ENCODE results near the gene SMYD3.

SMYD3 gene

GRCh38 chr1:246281639-246282038, 225.4 kb downstream of the SMYD3 start:
- Histone ChIP-seq H3K4me3 (ENCODE audit: insufficient read depth in 1 of 2, low read depth in 1 of 2, low read length in 2 of 2) (no peak overlapping the region), H3K4me2 (ENCODE audit: low read length, poor library complexity, severe bottlenecking) (no peak overlapping the region), H3K27ac (ENCODE audit: low read length, poor library complexity, severe bottlenecking) (no peak overlapping the region), H2AK5ac (ENCODE audit: low read length, severe bottlenecking) (no peak overlapping the region), H3K4ac (ENCODE audit: low read depth in 1 of 2, low read length in 2 of 2) (no peak overlapping the region), H3K23ac (ENCODE audit: low read length in 2 of 2) (no peak overlapping the region), H3K79me1 (replicated peaks; ENCODE audit: low read length, poor library complexity, severe bottlenecking) (peaks cover 3% of the 10 kb centered on the region), H2BK120ac (ENCODE audit: low read depth, low read length) (no peak overlapping the region), H3K36me3 (ENCODE audit: control insufficient read depth in 1 of 2, insufficient read depth in 2 of 2, low read depth in 1 of 2, low read length in 2 of 2) (peaks cover 0 to 7% of the 10 kb centered on the region in 2 experiments), H3K9ac (ENCODE audit: low read length) (no peak overlapping the region), H4K91ac (ENCODE audit: low read length) (no peak overlapping the region), H2BK12ac (ENCODE audit: low read length in 2 of 2) (no peak overlapping the region), H3K9me3 (ENCODE audit: control insufficient read depth, low read length) (no peaks in the 10 kb centered on the region), H2BK5ac (ENCODE audit: low read depth, low read length, poor library complexity, severe bottlenecking) (no peak overlapping the region), H3K4me1 (ENCODE audit: control insufficient read depth, insufficient read depth, low read depth, low read length) (peaks cover 2% of the 10 kb centered on the region), H2BK15ac (ENCODE audit: low read depth, poor library complexity, severe bottlenecking) (no peak overlapping the region), H3K18ac (ENCODE audit: low read depth in 1 of 2, low read length in 2 of 2) (no peak overlapping the region), H4K8ac (ENCODE audit: low read length) (no peak overlapping the region), H2AFZ (ENCODE audit: low read depth, low read length) (no peak overlapping the region), H3K14ac (ENCODE audit: low read length in 2 of 2) (no peak overlapping the region), H3K27me3 (ENCODE audit: control insufficient read depth in 1 of 2, insufficient read depth in 1 of 2, low read length in 2 of 2) (no peaks in the 10 kb centered on the region)
- DNase-seq: no peak
- 100% methylated on average over 1 of the region's 1 CpG for WGBS

- Histone ChIP-seq H3K9ac (ENCODE audit: low read length) (no peak overlapping the region), H2BK5ac (ENCODE audit: low read depth, low read length, poor library complexity, severe bottlenecking) (no peak overlapping the region), H4K91ac (ENCODE audit: low read length) (no peak overlapping the region), H2AK5ac (ENCODE audit: low read length, severe bottlenecking) (no peak overlapping the region), H3K18ac (ENCODE audit: low read depth in 1 of 2, low read length in 2 of 2) (no peak overlapping the region), H4K8ac (ENCODE audit: low read length) (no peak overlapping the region), H3K79me1 (replicated peaks; ENCODE audit: low read length, poor library complexity, severe bottlenecking) (peaks cover 3% of the 10 kb centered on the region), H3K36me3 (ENCODE audit: control insufficient read depth in 1 of 2, insufficient read depth in 2 of 2, low read depth in 1 of 2, low read length in 2 of 2) (peaks cover 0 to 7% of the 10 kb centered on the region in 2 experiments), H3K27ac (ENCODE audit: low read length, poor library complexity, severe bottlenecking) (no peak overlapping the region), H3K27me3 (ENCODE audit: control insufficient read depth in 1 of 2, insufficient read depth in 1 of 2, low read length in 2 of 2) (no peaks in the 10 kb centered on the region), H3K4ac (ENCODE audit: low read depth in 1 of 2, low read length in 2 of 2) (no peak overlapping the region), H3K4me1 (ENCODE audit: control insufficient read depth, insufficient read depth, low read depth, low read length) (peaks cover 2% of the 10 kb centered on the region), H3K4me2 (ENCODE audit: low read length, poor library complexity, severe bottlenecking) (no peak overlapping the region), H3K23ac (ENCODE audit: low read length in 2 of 2) (no peak overlapping the region), H2AFZ (ENCODE audit: low read depth, low read length) (no peak overlapping the region), H3K4me3 (ENCODE audit: insufficient read depth in 1 of 2, low read depth in 1 of 2, low read length in 2 of 2) (no peak overlapping the region), H2BK15ac (ENCODE audit: low read depth, poor library complexity, severe bottlenecking) (no peak overlapping the region), H3K9me3 (ENCODE audit: control insufficient read depth, low read length) (no peaks in the 10 kb centered on the region), H2BK120ac (ENCODE audit: low read depth, low read length) (no peak overlapping the region), H2BK12ac (ENCODE audit: low read length in 2 of 2) (no peak overlapping the region), H3K14ac (ENCODE audit: low read length in 2 of 2) (no peak overlapping the region)
- 94% methylated on average over 4 of the region's 4 CpGs for WGBS
- DNase-seq: no peak
Measured at GRCh38 chr1:246281195-246281594, 225.9 kb downstream of the SMYD3 start.

GRCh38 chr1:246280551-246280950, 226.5 kb downstream of the SMYD3 start:
- Histone ChIP-seq H2BK120ac (ENCODE audit: low read depth, low read length) (no peak overlapping the region), H2BK5ac (ENCODE audit: low read depth, low read length, poor library complexity, severe bottlenecking) (no peak overlapping the region), H3K4me2 (ENCODE audit: low read length, poor library complexity, severe bottlenecking) (no peak overlapping the region), H3K18ac (ENCODE audit: low read depth in 1 of 2, low read length in 2 of 2) (no peak overlapping the region), H3K79me1 (replicated peaks; ENCODE audit: low read length, poor library complexity, severe bottlenecking) (peaks cover 3% of the 10 kb centered on the region), H3K14ac (ENCODE audit: low read length in 2 of 2) (no peak overlapping the region), H4K8ac (ENCODE audit: low read length) (no peak overlapping the region), H2BK15ac (ENCODE audit: low read depth, poor library complexity, severe bottlenecking) (no peak overlapping the region), H3K36me3 (ENCODE audit: control insufficient read depth in 1 of 2, insufficient read depth in 2 of 2, low read depth in 1 of 2, low read length in 2 of 2) (peaks cover 0 to 7% of the 10 kb centered on the region in 2 experiments), H3K4ac (ENCODE audit: low read depth in 1 of 2, low read length in 2 of 2) (no peak overlapping the region), H3K27me3 (ENCODE audit: control insufficient read depth in 1 of 2, insufficient read depth in 1 of 2, low read length in 2 of 2) (no peaks in the 10 kb centered on the region), H4K91ac (ENCODE audit: low read length) (no peak overlapping the region), H3K4me3 (ENCODE audit: insufficient read depth in 1 of 2, low read depth in 1 of 2, low read length in 2 of 2) (no peak overlapping the region), H3K4me1 (ENCODE audit: control insufficient read depth, insufficient read depth, low read depth, low read length) (peaks cover 2% of the 10 kb centered on the region), H3K9me3 (ENCODE audit: control insufficient read depth, low read length) (no peaks in the 10 kb centered on the region), H2AK5ac (ENCODE audit: low read length, severe bottlenecking) (no peak overlapping the region), H2AFZ (ENCODE audit: low read depth, low read length) (no peak overlapping the region), H3K23ac (ENCODE audit: low read length in 2 of 2) (no peak overlapping the region), H3K27ac (ENCODE audit: low read length, poor library complexity, severe bottlenecking) (no peak overlapping the region), H3K9ac (ENCODE audit: low read length) (no peak overlapping the region), H2BK12ac (ENCODE audit: low read length in 2 of 2) (no peak overlapping the region)
- peak; percentile 48 for DNase-seq
- WGBS: 83% methylated on average over 1 of the region's 3 CpGs

GRCh38 chr1:246279402-246279801, 227.7 kb downstream of the SMYD3 start:
- no peak overlapping the region for H3K14ac ChIP-seq (ENCODE audit: low read length in 2 of 2)
- DNase-seq: no peak

More at GRCh38 chr1:246279402-246279801, 227.7 kb downstream of the SMYD3 start:
- Histone ChIP-seq H3K27ac (ENCODE audit: low read length, poor library complexity, severe bottlenecking) (no peak overlapping the region), H3K36me3 (ENCODE audit: control insufficient read depth in 1 of 2, insufficient read depth in 2 of 2, low read depth in 1 of 2, low read length in 2 of 2) (peaks cover 0 to 7% of the 10 kb centered on the region in 2 experiments), H3K9ac (ENCODE audit: low read length) (no peak overlapping the region), H3K79me1 (replicated peaks; ENCODE audit: low read length, poor library complexity, severe bottlenecking) (peaks cover 6% of the 10 kb centered on the region), H2BK120ac (ENCODE audit: low read depth, low read length) (no peak overlapping the region), H3K27me3 (ENCODE audit: control insufficient read depth in 1 of 2, insufficient read depth in 1 of 2, low read length in 2 of 2) (no peaks in the 10 kb centered on the region), H3K4me2 (ENCODE audit: low read length, poor library complexity, severe bottlenecking) (no peak overlapping the region), H3K4ac (ENCODE audit: low read depth in 1 of 2, low read length in 2 of 2) (no peak overlapping the region), H4K8ac (ENCODE audit: low read length) (no peak overlapping the region), H3K18ac (ENCODE audit: low read depth in 1 of 2, low read length in 2 of 2) (no peak overlapping the region), H2AK5ac (ENCODE audit: low read length, severe bottlenecking) (no peak overlapping the region), H2BK12ac (ENCODE audit: low read length in 2 of 2) (no peak overlapping the region), H2BK15ac (ENCODE audit: low read depth, poor library complexity, severe bottlenecking) (no peak overlapping the region), H2BK5ac (ENCODE audit: low read depth, low read length, poor library complexity, severe bottlenecking) (no peak overlapping the region), H4K91ac (ENCODE audit: low read length) (no peak overlapping the region), H3K4me1 (ENCODE audit: control insufficient read depth, insufficient read depth, low read depth, low read length) (peaks cover 2% of the 10 kb centered on the region), H3K9me3 (ENCODE audit: control insufficient read depth, low read length) (no peaks in the 10 kb centered on the region), H3K4me3 (ENCODE audit: insufficient read depth in 1 of 2, low read depth in 1 of 2, low read length in 2 of 2) (no peak overlapping the region), H3K23ac (ENCODE audit: low read length in 2 of 2) (no peak overlapping the region), H2AFZ (ENCODE audit: low read depth, low read length) (no peak overlapping the region)
- WGBS: 100% methylated on average over 1 of the region's 5 CpGs
